ENCODE data around the gene TAS2R39. TPM values are rescaled to one million over a fixed set of nuclear protein-coding genes. Genes with fewer than 3 reads are reported as not detected.
"Not testable (repeated sequence)": the region's sequence is repeated elsewhere in the genome, so short reads cannot be mapped to it uniquely, and the experiment has no call there.

TAS2R39 gene
- total RNA-seq, 1 experiment from 2014 or later, result not detected

DNA sequence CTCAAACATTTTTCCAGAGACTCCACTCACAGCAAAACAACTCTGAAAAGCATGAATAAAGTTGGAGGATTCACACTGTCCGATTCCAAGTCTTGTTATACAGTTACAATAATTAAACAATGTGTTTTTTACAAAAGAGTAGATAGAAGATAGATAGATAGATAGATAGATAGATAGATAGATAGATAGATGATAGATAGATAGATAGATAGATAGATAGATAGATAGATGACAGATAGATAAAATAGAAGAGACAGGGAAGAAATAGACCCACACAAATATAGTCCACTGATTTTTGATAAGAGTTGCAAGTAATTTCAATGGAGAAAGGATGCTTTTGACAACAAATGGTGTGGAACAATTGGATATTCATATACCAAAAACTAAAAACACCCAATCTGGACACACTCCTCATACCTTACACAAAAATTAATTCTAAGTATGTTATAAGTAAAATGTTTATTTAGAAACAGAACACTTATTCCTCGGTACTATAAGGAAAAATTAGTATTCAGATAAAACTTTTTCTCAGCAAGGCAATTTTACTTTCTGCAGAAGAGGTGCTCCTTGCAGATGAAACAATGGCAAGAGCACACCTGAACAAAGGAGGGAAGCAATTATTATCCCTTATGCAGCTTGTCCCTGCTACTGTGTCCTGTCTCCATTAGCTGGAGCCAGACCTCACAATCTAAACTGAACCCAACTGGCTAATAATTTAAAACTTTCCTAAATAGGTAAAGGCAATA is 5.7 kb upstream of the TAS2R39 start:
- no peak overlapping the region for H2AFZ ChIP-seq (ENCODE audit: low read length)
- no peak overlapping the region for H3K56ac ChIP-seq (ENCODE audit: insufficient read length, low read depth, low read length)
- no peaks in the 10 kb centered on the region for H3K9me3 ChIP-seq (ENCODE audit: control insufficient read depth, low read depth, low read length)
- no peak overlapping the region for H2AK5ac ChIP-seq (ENCODE audit: insufficient read length, low read length)
- H3K4me1 ChIP-seq (ENCODE audit: insufficient read depth, low read length), result no peaks in the 10 kb centered on the region
- no peaks in the 10 kb centered on the region for H3K79me1 ChIP-seq (ENCODE audit: insufficient read depth, low read depth, low read length, poor library complexity, severe bottlenecking)
- H4K91ac ChIP-seq (ENCODE audit: insufficient read length, low read depth, low read length), result no peak overlapping the region
- H2BK15ac ChIP-seq (ENCODE audit: low read depth, low read length), result no peak overlapping the region
- H3K27ac Mint-ChIP-seq, result no peak overlapping the region
- H3K4me1 Mint-ChIP-seq, result peaks cover 0 to under 1% of the 10 kb centered on the region in 2 experiments; a peak in 2 of 4 replicates
- no peak overlapping the region for H3K4ac ChIP-seq (ENCODE audit: low read depth, low read length)
- no peak overlapping the region for H3K9ac ChIP-seq (ENCODE audit: extremely low read depth, insufficient read length, low read length)
- whole genome bisulfite sequencing (ENCODE audit: extremely low coverage, insufficient read length, low lambda C conversion rate), result no CpG with 5 or more reads among the region's 2 CpGs
- no peak overlapping the region for H3K18ac ChIP-seq (ENCODE audit: insufficient read length, low read depth, low read length)
- no peaks in the 10 kb centered on the region for H3K79me2 ChIP-seq (ENCODE audit: insufficient read depth, low read length)
- peaks cover 3 to 8% of the 10 kb centered on the region in 2 experiments; a peak in 4 of 5 replicates for H3K9me3 Mint-ChIP-seq
- no peak overlapping the region for H3T11ph ChIP-seq (ENCODE audit: low read length)
- no peak overlapping the region for H2BK120ac ChIP-seq (ENCODE audit: low read depth, low read length, poor library complexity, severe bottlenecking)
- no peak overlapping the region for H3K4me3 Mint-ChIP-seq
- H4K8ac ChIP-seq (replicated peaks; ENCODE audit: insufficient read length, low read depth, low read length), result no peak overlapping the region
- H3K27me3 Mint-ChIP-seq (ENCODE audit: low read depth), result no peaks in the 10 kb centered on the region
- no peaks in the 10 kb centered on the region for H4K20me1 ChIP-seq (ENCODE audit: control insufficient read depth, insufficient read depth, insufficient read length)
- no peak overlapping the region for H4K5ac ChIP-seq (ENCODE audit: insufficient read length, low read depth, low read length)
- H3K14ac ChIP-seq (ENCODE audit: insufficient read depth, low read length), result no peak overlapping the region
- H3K36me3 Mint-ChIP-seq (ENCODE audit: insufficient read depth in 1 of 3, low read depth in 3 of 3), result no peaks in the 10 kb centered on the region; a peak in 2 of 7 replicates
- H2BK20ac ChIP-seq (ENCODE audit: low read depth, low read length, poor library complexity, severe bottlenecking), result no peak overlapping the region
- no peak overlapping the region for H2BK12ac ChIP-seq (ENCODE audit: insufficient read length, low read depth, low read length)
- H2BK5ac ChIP-seq (ENCODE audit: insufficient read length, low read length), result no peak overlapping the region
- no peak for DNase-seq
- H3K27me3 ChIP-seq (ENCODE audit: insufficient read depth, low read length), result no peaks in the 10 kb centered on the region
- TF ChIP-seq, protein P1, sequence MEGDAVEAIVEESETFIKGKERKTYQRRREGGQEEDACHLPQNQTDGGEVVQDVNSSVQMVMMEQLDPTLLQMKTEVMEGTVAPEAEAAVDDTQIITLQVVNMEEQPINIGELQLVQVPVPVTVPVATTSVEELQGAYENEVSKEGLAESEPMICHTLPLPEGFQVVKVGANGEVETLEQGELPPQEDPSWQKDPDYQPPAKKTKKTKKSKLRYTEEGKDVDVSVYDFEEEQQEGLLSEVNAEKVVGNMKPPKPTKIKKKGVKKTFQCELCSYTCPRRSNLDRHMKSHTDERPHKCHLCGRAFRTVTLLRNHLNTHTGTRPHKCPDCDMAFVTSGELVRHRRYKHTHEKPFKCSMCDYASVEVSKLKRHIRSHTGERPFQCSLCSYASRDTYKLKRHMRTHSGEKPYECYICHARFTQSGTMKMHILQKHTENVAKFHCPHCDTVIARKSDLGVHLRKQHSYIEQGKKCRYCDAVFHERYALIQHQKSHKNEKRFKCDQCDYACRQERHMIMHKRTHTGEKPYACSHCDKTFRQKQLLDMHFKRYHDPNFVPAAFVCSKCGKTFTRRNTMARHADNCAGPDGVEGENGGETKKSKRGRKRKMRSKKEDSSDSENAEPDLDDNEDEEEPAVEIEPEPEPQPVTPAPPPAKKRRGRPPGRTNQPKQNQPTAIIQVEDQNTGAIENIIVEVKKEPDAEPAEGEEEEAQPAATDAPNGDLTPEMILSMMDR (conservative IDR thresholded peaks at IDR 0.05), result no peak
- H3K4me2 ChIP-seq (ENCODE audit: insufficient read depth, insufficient read length, low read length), result no peak overlapping the region
- no peak overlapping the region for H3K27ac ChIP-seq (ENCODE audit: insufficient read length, low read depth, low read length)
- no peak overlapping the region for H3K23ac ChIP-seq (ENCODE audit: insufficient read length, low read depth, low read length)
- H3K23me2 ChIP-seq (ENCODE audit: insufficient read length, low read depth, low read length, poor library complexity, severe bottlenecking), result no peaks in the 10 kb centered on the region

DNA sequence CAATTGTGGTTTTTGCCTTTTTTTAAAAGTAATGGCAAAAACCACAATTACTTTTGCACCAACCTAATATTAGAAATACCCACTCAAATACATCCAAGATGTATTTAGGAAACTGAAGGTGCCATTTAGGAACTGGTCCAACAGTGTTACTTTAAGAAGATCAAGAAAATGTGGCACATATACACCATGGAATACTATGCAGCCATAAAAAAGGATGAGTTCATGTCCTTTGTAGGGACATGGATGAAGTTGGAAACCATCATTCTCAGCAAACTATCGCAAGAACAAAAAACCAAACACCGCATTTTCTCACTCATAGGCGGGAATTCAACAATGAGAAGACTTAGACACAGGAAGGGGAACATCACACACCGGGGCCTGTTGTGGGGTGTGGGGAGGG is 2.4 kb upstream of the TAS2R39 start:
- H3K9me3 Mint-ChIP-seq; H3K4ac ChIP-seq (ENCODE audit: low read depth, low read length); H2AK5ac ChIP-seq (ENCODE audit: insufficient read length, low read length); DNase-seq; H2BK5ac ChIP-seq (ENCODE audit: insufficient read length, low read length); H2BK120ac ChIP-seq (ENCODE audit: low read depth, low read length, poor library complexity, severe bottlenecking); H2BK20ac ChIP-seq (ENCODE audit: low read depth, low read length, poor library complexity, severe bottlenecking); H4K5ac ChIP-seq (ENCODE audit: insufficient read length, low read depth, low read length); H3K23ac ChIP-seq (ENCODE audit: insufficient read length, low read depth, low read length); H3K56ac ChIP-seq (ENCODE audit: insufficient read length, low read depth, low read length); H4K20me1 ChIP-seq (ENCODE audit: control insufficient read depth, insufficient read depth, insufficient read length); H3K14ac ChIP-seq (ENCODE audit: insufficient read depth, low read length); H3K4me3 Mint-ChIP-seq; H3K27ac ChIP-seq (ENCODE audit: insufficient read length, low read depth, low read length); H3K27ac Mint-ChIP-seq; H3K23me2 ChIP-seq (ENCODE audit: insufficient read length, low read depth, low read length, poor library complexity, severe bottlenecking); H4K91ac ChIP-seq (ENCODE audit: insufficient read length, low read depth, low read length); H3K9me3 ChIP-seq (ENCODE audit: control insufficient read depth, low read depth, low read length); H3K4me1 ChIP-seq (ENCODE audit: insufficient read depth, low read length); H2AFZ ChIP-seq (ENCODE audit: low read length); H3K18ac ChIP-seq (ENCODE audit: insufficient read length, low read depth, low read length); H3K9ac ChIP-seq (ENCODE audit: extremely low read depth, insufficient read length, low read length); H2BK15ac ChIP-seq (ENCODE audit: low read depth, low read length); H3K36me3 Mint-ChIP-seq (ENCODE audit: insufficient read depth in 1 of 3, low read depth in 3 of 3); H3K79me2 ChIP-seq (ENCODE audit: insufficient read depth, low read length); H3K4me2 ChIP-seq (ENCODE audit: insufficient read depth, insufficient read length, low read length); H3K27me3 Mint-ChIP-seq (ENCODE audit: low read depth); H3K27me3 ChIP-seq (ENCODE audit: insufficient read depth, low read length); H2BK12ac ChIP-seq (ENCODE audit: insufficient read length, low read depth, low read length); H3K4me1 Mint-ChIP-seq; H3T11ph ChIP-seq (ENCODE audit: low read length); H3K79me1 ChIP-seq (ENCODE audit: insufficient read depth, low read depth, low read length, poor library complexity, severe bottlenecking); H4K8ac ChIP-seq (replicated peaks; ENCODE audit: insufficient read length, low read depth, low read length): not testable (repeated sequence)
- WGBS (ENCODE audit: extremely low coverage, insufficient read length, low lambda C conversion rate), result no CpG with 5 or more reads among the region's 4 CpGs

Measured in H9 (cell line).